Esophagus muscularis mucosa (tissue), 4 donors: ENCODE data around the gene TUT1. TPM values are rescaled to one million over a fixed set of nuclear protein-coding genes. Genes with fewer than 3 reads are reported as not detected.

ENCODE experiments used
- DNase-seq: peaks from one replicate; pipeline ENCODE4 v3.0.0-alpha.2; 2017; ENCODE audit errors: extremely low spot score
- H3K27ac ChIP-seq, 4 donors: fragments of 200-600 bp; sonication (generic); replicated peaks in 1 of 4; 1 replicate in 3 of 4; 2 replicates in 1 of 4; pipeline ENCODE4 v1.5.1; 2016 to 2019; ENCODE audit warnings: mild to moderate bottlenecking in 1 of 4
- H3K27me3 ChIP-seq, 4 donors: fragments of 200-600 bp; sonication (generic); one replicate each; pipeline versions ENCODE4 v1.5.1 to v1.6.0; 2016 to 2019
- H3K36me3 ChIP-seq, 4 donors: fragments of 200-600 bp; sonication (generic); one replicate each; pipeline ENCODE4 v1.5.1; 2016 to 2019
- H3K4me1 ChIP-seq, 4 donors: fragments of 200-600 bp; sonication (generic); one replicate each; pipeline ENCODE4 v1.5.1; 2016 to 2019
- H3K4me3 ChIP-seq, 4 donors: fragments of 200-600 bp; sonication (generic); 1 replicate in 2 of 4; 2 replicates in 2 of 4; pipeline ENCODE4 v1.5.1; 2016 to 2019; ENCODE audit warnings: mild to moderate bottlenecking in 4 of 4, moderate library complexity in 1 of 4
- H3K9me3 ChIP-seq, 4 donors: fragments of 200-600 bp; sonication (generic); 1 replicate in 3 of 4; 2 replicates in 1 of 4; pipeline ENCODE4 v1.5.1; 2016 to 2019
- CTCF ChIP-seq, 3 experiments: fragments of 200-600 bp in 2 of 3; fragments of 450-650 bp in 1 of 3; sonication (generic) in 2 of 3; IDR thresholded peaks; one replicate each; pipeline ENCODE4 v1.5.1; 2017 to 2019; ENCODE audit warnings: antibody characterized with exemption in 3 of 3, mild to moderate bottlenecking in 2 of 3, moderate library complexity in 1 of 3
- EP300 ChIP-seq: sonication (generic); formaldehyde crosslinking; IDR thresholded peaks from one replicate; pipeline ENCODE4 v1.6.1; 2017; ENCODE audit warnings: antibody characterized with exemption
- POLR2A ChIP-seq: fragments of 450-650 bp; IDR thresholded peaks from one replicate; pipeline ENCODE4 v1.6.1; 2017; ENCODE audit warnings: antibody characterized with exemption, moderate library complexity, mild to moderate bottlenecking, low read depth
- POLR2AphosphoS5 ChIP-seq, 2 donors: sonication (generic); formaldehyde crosslinking; IDR thresholded peaks; one replicate each; pipeline ENCODE4 v1.6.1; 2017; ENCODE audit warnings: antibody characterized with exemption in 2 of 2
- WGBS: methylation state at CpG from one replicate; pipeline ENCODE4 v1.1.5; 2018; 5-methylcytosine and 5-hydroxymethylcytosine counted together
- intact Hi-C: fragments of 100-400 bp; cut with DNase I; formaldehyde crosslinking; loops from one replicate; pipeline ENCODE4 v1.15.1; 2023
- small RNA-seq, 3 donors: library from RNA; depleted of rRNA; stranded (forward); fragments of <200 nt; gene quantifications; one replicate each; pipeline ENCODE3, GENCODE V24; 2016
- total RNA-seq, 4 donors: library from RNA; depleted of rRNA; stranded (reverse); fragments of >200 nt; gene quantifications; one replicate each; pipeline versions ENCODE4 v1.1.0 to v1.2.1, GENCODE V29; 2016

The TUT1 gene
- total RNA-seq, 4 donors from 2014 or later, result 4.2 to 8.0 (median 6.0) TPM

- DNase-seq, result no peak
- Histone ChIP-seq H3K27ac (peak overlapping the region; percentile 97 to 100 (median 98)), H3K36me3 (peaks cover 52 to 62% (median 58%) of the 10 kb centered on the region in 4 donors), H3K27me3 (no peaks in the 10 kb centered on the region), H3K4me1 (peaks cover 57 to 89% (median 69%) of the 10 kb centered on the region in 4 donors), H3K4me3 (peak overlapping the region in 2 of 4 donors; percentile 17 to 38), H3K9me3 (no peaks in the 10 kb centered on the region)
- WGBS, result 76% methylated on average over 6 of the region's 12 CpGs
- intact Hi-C loops, result no loop called here
- TF ChIP-seq CTCF (IDR thresholded peaks at IDR 0.05), result no peak
- TF ChIP-seq POLR2A, result no peak
- no peak for TF ChIP-seq EP300
- no peak for TF ChIP-seq POLR2AphosphoS5 (IDR thresholded peaks at IDR 0.05)
These were observed 55.5 kb downstream of the TUT1 start for GRCh38 chr11:62535802-62536201.

GRCh38 chr11:62534779-62535545 lies 56.4 kb downstream of the TUT1 start:
- Histone ChIP-seq H3K27ac (peak overlapping the region in 3 of 4 donors; percentile 97 to 100 (median 97)), H3K27me3 (no peaks in the 10 kb centered on the region), H3K4me1 (peaks cover 48 to 89% (median 65%) of the 10 kb centered on the region in 4 donors), H3K9me3 (no peaks in the 10 kb centered on the region), H3K4me3 (no peak overlapping the region), H3K36me3 (peaks cover 60 to 71% (median 66%) of the 10 kb centered on the region in 4 donors)
- no peak for DNase-seq
- intact Hi-C loops, result no loop called here
- WGBS, result 90% methylated on average over 17 of the region's 19 CpGs
- TF ChIP-seq EP300 (no peak), POLR2A (no peak)

GRCh38 chr11:62532096-62532495 lies 59.2 kb downstream of the TUT1 start:
- Histone ChIP-seq H3K27ac (peak overlapping the region in 1 of 4 donors; percentile 22), H3K4me3 (no peak overlapping the region), H3K27me3 (no peaks in the 10 kb centered on the region), H3K9me3 (no peaks in the 10 kb centered on the region), H3K4me1 (peaks cover 20 to 79% (median 38%) of the 10 kb centered on the region in 4 donors), H3K36me3 (peaks cover 88 to 96% (median 94%) of the 10 kb centered on the region in 4 donors)
- DNase-seq, result no peak
- WGBS, result 95% methylated on average over 2 of the region's 2 CpGs
- TF ChIP-seq POLR2AphosphoS5 (IDR thresholded peaks at IDR 0.05), result peak in 1 of 2 donors; percentile 17
- no peak for TF ChIP-seq EP300
- no peak for TF ChIP-seq CTCF (IDR thresholded peaks at IDR 0.05)
- no peak for TF ChIP-seq POLR2A
- intact Hi-C loops, result no loop called here

Small RNA genes lying within 50 kb of the gene (small RNA-seq; reads per million reads assigned to genes)
- gene AP001458.1 (0 reads per million in 3 donors), gene EEF1G (0 reads per million in 3 donors), gene MIR6747 (0 reads per million in 3 donors)

Other genes with a start within 250 kb of the TUT1 start
- 1 to 10 TPM in 1 of 4 donors, not detected in 3; 3.0 TPM for gene SCGB1A1, start 172.5 kb downstream of the TUT1 start, total RNA-seq
- 1,000 to 10,000 TPM; 1,278 to 2,374 (median 1,866) TPM for gene AHNAK, start 44.7 kb downstream of the TUT1 start, total RNA-seq
- gene EEF1G, start 17.6 kb downstream of the TUT1 start, total RNA-seq, result 1,000 to 10,000 TPM; 1,068 to 1,537 (median 1,375) TPM
- 10 to 100 TPM; 60.2 to 91.4 (median 88.3) TPM for gene MTA2, start 10.3 kb upstream of the TUT1 start, total RNA-seq
- 10 to 100 TPM; 27.0 to 33.6 (median 29.0) TPM for gene EML3, start 21.3 kb upstream of the TUT1 start, total RNA-seq
- 10 to 100 TPM in 2 of 4 donors, 1 to 10 TPM in 2; 3.7 to 11.9 (median 10.1) TPM for gene ROM1, start 21.7 kb upstream of the TUT1 start, total RNA-seq
- 10 to 100 TPM; 20.3 to 33.3 (median 22.1) TPM for gene B3GAT3, start 30.5 kb upstream of the TUT1 start, total RNA-seq
- 100 to 1,000 TPM in 2 of 4 donors, 10 to 100 TPM in 2; 77.7 to 129 (median 111) TPM for gene GANAB, start 55.1 kb upstream of the TUT1 start, total RNA-seq
- gene INTS5, start 61.8 kb upstream of the TUT1 start, total RNA-seq, result 10 to 100 TPM in 3 of 4 donors, 1 to 10 TPM in 1; 9.6 to 22.7 (median 21.7) TPM
- gene C11orf98, start 73.7 kb upstream of the TUT1 start, total RNA-seq, result 10 to 100 TPM; 23.7 to 38.0 (median 33.0) TPM
- gene CSKMT, start 73.8 kb upstream of the TUT1 start, total RNA-seq, result 1 to 10 TPM; 2.9 to 4.9 (median 3.1) TPM
- 1 to 10 TPM; 6.3 to 7.5 (median 7.1) TPM for gene UQCC3, start 80.2 kb upstream of the TUT1 start, total RNA-seq
- gene LBHD1, start 80.7 kb upstream of the TUT1 start, total RNA-seq, result 1 to 10 TPM; 1.6 to 2.5 (median 1.7) TPM
- 100 to 1,000 TPM; 192 to 277 (median 234) TPM for gene UBXN1, start 87.5 kb upstream of the TUT1 start, total RNA-seq
- 10 to 100 TPM; 29.9 to 48.2 (median 39.2) TPM for gene LRRN4CL, start 98.0 kb upstream of the TUT1 start, total RNA-seq
- gene BSCL2, start 115.9 kb upstream of the TUT1 start, total RNA-seq, result 10 to 100 TPM; 25.3 to 58.1 (median 39.2) TPM
- 1 to 10 TPM in 2 of 4 donors, under 1 TPM in 2; 0.65 to 1.5 (median 1.0) TPM for gene GNG3, start 116.2 kb upstream of the TUT1 start, total RNA-seq
- gene HNRNPUL2, start 135.9 kb upstream of the TUT1 start, total RNA-seq, result 10 to 100 TPM; 19.5 to 45.0 (median 36.7) TPM
- gene TTC9C, start 137.0 kb upstream of the TUT1 start, total RNA-seq, result 10 to 100 TPM; 12.9 to 22.9 (median 18.2) TPM
- gene ZBTB3, start 162.6 kb upstream of the TUT1 start, total RNA-seq, result 10 to 100 TPM in 1 of 4 donors, 1 to 10 TPM in 3; 6.2 to 12.3 (median 9.1) TPM
- 10 to 100 TPM; 41.1 to 48.2 (median 44.4) TPM for gene POLR2G, start 170.1 kb upstream of the TUT1 start, total RNA-seq
- gene TAF6L, start 179.9 kb upstream of the TUT1 start, total RNA-seq, result 10 to 100 TPM; 12.0 to 27.2 (median 14.6) TPM
- gene TMEM179B, start 195.9 kb upstream of the TUT1 start, total RNA-seq, result 10 to 100 TPM; 33.2 to 50.8 (median 44.8) TPM
- gene TMEM223, start 200.5 kb upstream of the TUT1 start, total RNA-seq, result 10 to 100 TPM; 13.7 to 17.9 (median 15.8) TPM
- 10 to 100 TPM; 38.6 to 86.4 (median 48.4) TPM for gene NXF1, start 213.9 kb upstream of the TUT1 start, total RNA-seq
- 10 to 100 TPM; 22.8 to 31.6 (median 31.6) TPM for gene STX5, start 240.5 kb upstream of the TUT1 start, total RNA-seq
- not detected for gene TEX54, start 241.3 kb upstream of the TUT1 start, total RNA-seq
- 10 to 100 TPM; 18.3 to 53.1 (median 48.1) TPM for gene WDR74, start 248.1 kb upstream of the TUT1 start, total RNA-seq